ENCODE results near the gene BRINP2.
"Not testable (repeated sequence)": the region's sequence is repeated elsewhere in the genome, so short reads cannot be mapped to it uniquely, and the experiment has no call there.

Gene BRINP2

DNA sequence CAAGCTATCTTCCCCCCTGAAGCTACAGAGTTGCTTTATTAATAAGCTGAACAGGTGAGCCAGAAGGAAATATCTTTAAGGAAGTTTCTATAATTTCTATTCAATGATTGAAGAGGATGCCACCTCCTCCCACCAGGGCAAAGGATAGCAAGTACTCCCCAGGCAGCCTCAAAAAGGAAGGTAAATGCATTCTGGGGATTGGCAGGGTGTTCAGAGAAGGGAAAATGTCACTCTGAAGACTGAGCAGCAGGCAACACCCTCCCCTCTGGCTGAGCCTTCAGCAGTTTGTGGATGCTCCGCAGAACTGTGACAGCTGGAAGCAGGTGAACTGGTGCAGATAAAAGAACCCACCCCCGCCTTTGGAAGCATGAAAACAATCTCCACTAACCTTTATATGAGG, 140.8 kb downstream of the BRINP2 start:
- DNase-seq (ENCODE audit: low read depth) = no peak

DNA sequence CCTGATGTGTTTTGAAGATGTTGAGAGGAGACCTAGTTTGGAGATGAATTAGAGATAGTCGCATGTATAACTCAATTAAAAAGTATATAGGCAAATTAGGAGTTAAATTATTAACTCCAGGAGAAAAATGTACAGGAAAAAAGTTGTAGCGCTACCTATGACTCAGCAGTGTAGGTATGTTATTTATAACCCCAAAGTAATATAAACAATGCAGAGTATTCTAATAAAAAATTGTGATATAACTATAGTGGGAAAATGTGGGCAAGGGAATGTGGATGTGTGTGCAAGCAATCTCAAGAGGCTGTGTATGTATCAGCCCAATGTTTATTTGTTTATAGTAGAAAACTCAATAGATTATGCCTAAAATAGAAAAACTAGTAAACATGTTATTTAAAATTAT, 144.5 kb downstream of the BRINP2 start:
- DNase-seq (ENCODE audit: low read depth) = no peak

DNA sequence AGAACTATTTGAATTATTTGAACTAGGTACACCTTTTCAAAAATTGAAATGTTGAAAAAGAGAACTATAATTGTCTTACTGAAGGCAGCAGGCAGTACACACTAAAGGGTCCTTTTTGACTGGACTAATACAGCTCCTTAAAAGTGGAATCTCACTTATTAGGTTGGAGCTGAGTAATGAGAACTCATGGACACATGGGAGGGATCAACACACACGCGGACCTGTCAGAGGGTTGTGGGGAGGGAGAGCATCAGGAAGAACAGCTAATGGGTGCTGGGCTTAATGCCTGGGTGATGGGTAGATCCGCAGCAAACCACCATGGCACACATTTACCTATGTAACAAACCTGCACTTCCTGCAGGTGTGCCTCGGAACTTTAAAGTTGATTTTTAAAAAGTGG, 145.0 kb downstream of the BRINP2 start:
- no peak for DNase-seq (ENCODE audit: low read depth)

DNA sequence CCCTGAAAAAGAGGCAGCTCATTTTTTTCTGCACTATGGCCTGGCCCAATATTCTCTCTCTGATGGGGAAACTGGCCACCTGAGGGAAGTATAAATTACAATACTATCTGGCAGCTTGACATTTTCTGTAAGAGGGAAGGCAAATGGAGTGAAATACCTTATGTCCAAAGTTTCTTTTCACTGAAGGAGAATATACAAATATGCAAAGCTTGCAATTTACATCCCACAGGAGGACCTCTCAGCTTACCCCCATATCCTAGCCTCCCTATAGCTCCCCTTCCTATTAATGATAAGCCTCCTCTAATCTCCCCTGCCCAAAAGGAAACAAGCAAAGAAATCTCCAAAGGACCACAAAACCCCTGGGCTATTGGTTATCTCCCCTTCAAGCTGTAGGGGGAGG, 150.7 kb downstream of the BRINP2 start:
- DNase-seq (ENCODE audit: low read depth) = not testable (repeated sequence)

DNA sequence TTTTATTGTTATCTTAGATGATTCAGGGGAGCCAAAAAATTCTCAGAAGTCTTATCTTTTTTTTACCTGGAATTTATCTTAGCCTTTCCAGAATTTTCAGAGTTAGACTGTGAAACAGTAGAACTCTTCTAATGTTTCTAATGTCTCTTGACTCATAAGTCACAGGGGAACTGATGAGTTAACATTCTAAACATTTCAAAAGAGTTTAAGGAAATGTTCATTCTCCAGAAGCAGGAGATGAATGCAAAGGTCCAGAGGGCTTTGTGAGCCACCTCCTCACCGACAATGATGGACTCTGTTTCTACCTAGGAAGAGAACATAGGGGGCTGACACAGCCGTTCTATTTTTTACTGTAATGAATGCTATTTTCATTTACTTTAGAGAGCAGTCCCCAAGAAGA, 157.5 kb downstream of the BRINP2 start:
- no peak for DNase-seq (ENCODE audit: low read depth)

DNA sequence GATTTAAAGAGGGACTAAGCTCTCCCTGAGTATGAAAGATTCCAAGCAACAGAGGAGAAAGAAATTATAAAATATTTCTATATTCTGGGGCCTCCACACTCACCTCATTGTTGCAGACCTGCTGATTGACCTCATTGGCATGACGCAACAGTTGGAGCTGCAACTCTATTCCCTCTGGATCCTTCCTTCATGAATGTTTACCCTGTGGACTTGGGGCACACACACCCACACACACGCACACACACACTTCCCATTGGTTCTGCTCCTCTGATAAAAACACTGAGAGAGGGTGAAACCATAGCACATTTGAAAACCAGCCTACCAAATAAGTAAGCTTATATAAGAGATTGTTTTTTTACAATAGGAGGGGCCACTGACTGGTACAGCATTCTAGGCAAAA, 159.1 kb downstream of the BRINP2 start:
- no peak for DNase-seq (ENCODE audit: low read depth)

All from EH (cell line).